B cell (primary cell): ENCODE data around the gene TTYH3. TPM values are rescaled to one million over a fixed set of nuclear protein-coding genes. Genes with fewer than 3 reads are reported as not detected.

Experiments used
- ATAC-seq: fragments of 200-7000 bp; cut with Tn5 transposase; one replicate; pipeline ENCODE4 v1.10.0; 2021; ENCODE audit warnings: low read depth, mild to moderate bottlenecking, moderate number of reproducible peaks, moderate library complexity
- CTCF ChIA-PET: fragments of 350-600 bp; sonication (Branson Sonifier 250); formaldehyde crosslinking; loops from one replicate; lab custom pipeline; 2021; ENCODE audit warnings: antibody characterized with exemption, inconsistent platforms; lab: Charles Lee
- POLR2A ChIA-PET: fragments of 350-600 bp; sonication (Branson Sonifier 250); formaldehyde crosslinking; loops from one replicate; lab custom pipeline; 2021; ENCODE audit warnings: antibody characterized with exemption; lab: Charles Lee
- DNase-seq: peaks from one replicate; pipeline ENCODE4 v3.0.0; 2013
- H2AFZ ChIP-seq: 2 replicates; pipeline ENCODE4 v1.6.1; 2012; ENCODE audit warnings: mild to moderate bottlenecking, low read depth, low read length; ENCODE audit not compliant: insufficient read depth, poor library complexity, severe bottlenecking
- H3K27ac ChIP-seq, 2 donors: 1 replicate in 1 of 2; 2 replicates in 1 of 2; pipeline ENCODE4 v1.5.1; 2012 to 2013; ENCODE audit warnings: low read length in 2 of 2, mild to moderate bottlenecking in 2 of 2, moderate library complexity in 1 of 2
- H3K27me3 ChIP-seq, 4 experiments: fragments of 200-600 bp in 1 of 4; sonication (generic) in 1 of 4; replicated peaks in 1 of 4; 1 replicate in 2 of 4; 2 replicates in 2 of 4; pipeline versions ENCODE4 v1.6.1 to v1.7.0; 2013 to 2016; ENCODE audit warnings: low read length in 3 of 4, mild to moderate bottlenecking in 2 of 4, mixed read lengths in 1 of 4, moderate library complexity in 1 of 4; ENCODE audit not compliant: insufficient read depth in 4 of 4, control insufficient read depth in 3 of 4; ENCODE audit errors: control extremely low read depth in 1 of 4
- H3K36me3 ChIP-seq, 2 experiments: replicated peaks in 1 of 2; 1 replicate in 1 of 2; 2 replicates in 1 of 2; pipeline versions ENCODE4 v1.6.1 to v1.7.1; 2013; ENCODE audit warnings: low read length in 1 of 2; ENCODE audit not compliant: insufficient read depth in 2 of 2, control insufficient read depth in 1 of 2; ENCODE audit errors: control extremely low read depth in 1 of 2, extremely low read depth in 1 of 2
- H3K4me1 ChIP-seq, 2 donors: fragments of 200-600 bp in 1 of 2; sonication (generic) in 1 of 2; 1 replicate in 1 of 2; 2 replicates in 1 of 2; pipeline versions ENCODE4 v1.5.1 to v1.6.1; 2013 to 2017; ENCODE audit warnings: low read length in 2 of 2; ENCODE audit not compliant: control insufficient read depth in 2 of 2, insufficient read depth in 2 of 2
- H3K4me2 ChIP-seq: replicated peaks from 2 replicates; pipeline ENCODE3; 2012; ENCODE audit warnings: mild to moderate bottlenecking, low read depth, low read length; ENCODE audit not compliant: poor library complexity, severe bottlenecking
- H3K4me3 ChIP-seq, 5 experiments: fragments of 200-600 bp in 1 of 5; sonication (generic) in 1 of 5; 1 replicate in 3 of 5; 2 replicates in 2 of 5; pipeline versions ENCODE4 v1.5.1 to v1.7.0; 2011 to 2016; ENCODE audit warnings: low read length in 4 of 5, mild to moderate bottlenecking in 4 of 5, low read depth in 2 of 5, control low read depth in 1 of 5, moderate library complexity in 1 of 5; ENCODE audit not compliant: insufficient read depth in 1 of 5; ENCODE audit errors: control extremely low read depth in 1 of 5, extremely low read depth in 1 of 5
- H3K79me2 ChIP-seq: fragments of 200-600 bp; sonication (generic); one replicate; pipeline ENCODE4 v1.6.0; 2016; ENCODE audit warnings: low read length; ENCODE audit not compliant: control insufficient read depth, insufficient read depth
- H3K9ac ChIP-seq: fragments of 200-600 bp; sonication (generic); 2 replicates; pipeline ENCODE4 v1.6.1; 2017; ENCODE audit warnings: mild to moderate bottlenecking, low read length, moderate library complexity
- H3K9me3 ChIP-seq, 3 donors: one replicate each; pipeline versions ENCODE4 v1.6.1 to v1.7.1; 2013; ENCODE audit warnings: low read length in 2 of 3; ENCODE audit not compliant: control insufficient read depth in 2 of 3, insufficient read depth in 1 of 3; ENCODE audit errors: control extremely low read depth in 1 of 3
- H4K20me1 ChIP-seq: 2 replicates; pipeline ENCODE4 v1.6.0; 2012; ENCODE audit warnings: mild to moderate bottlenecking, low read length; ENCODE audit not compliant: insufficient read depth, control insufficient read depth, poor library complexity, severe bottlenecking
- H3K27ac Mint-ChIP-seq: one replicate; pipeline ENCODE4 v1.8.0; 2021; ENCODE audit warnings: mixed read lengths
- H3K27me3 Mint-ChIP-seq: one replicate; pipeline ENCODE4 v1.8.0; 2021; ENCODE audit warnings: mixed read lengths
- H3K4me1 Mint-ChIP-seq: one replicate; pipeline ENCODE4 v1.8.0; 2021; ENCODE audit warnings: mixed read lengths
- H3K4me3 Mint-ChIP-seq: one replicate; pipeline ENCODE4 v1.8.0; 2021; ENCODE audit warnings: mixed read lengths
- H3K9me3 Mint-ChIP-seq: one replicate; pipeline ENCODE4 v1.8.0; 2022; ENCODE audit warnings: mixed read lengths; ENCODE audit not compliant: insufficient read depth
- CTCF ChIP-seq: fragments of 200-600 bp; IDR thresholded peaks from one replicate; pipeline ENCODE4 v1.8.0; 2022; ENCODE audit warnings: antibody characterized with exemption, mild to moderate bottlenecking
- EZH2 ChIP-seq: IDR thresholded peaks from 2 replicates; pipeline ENCODE4 v1.6.1; 2012; ENCODE audit warnings: borderline replicate concordance, low read depth, mild to moderate bottlenecking, moderate library complexity, low read length; ENCODE audit not compliant: insufficient read depth, poor library complexity, severe bottlenecking
- WGBS: methylation state at CpG from one replicate; pipeline ENCODE4 v1.1.5; 2013; ENCODE audit warnings: missing lambda C conversion rate; ENCODE audit not compliant: insufficient coverage; 5-methylcytosine and 5-hydroxymethylcytosine counted together
- intact Hi-C: fragments of 100-400 bp; cut with micrococcal nuclease; formaldehyde crosslinking; loops from one replicate; pipeline ENCODE4 v1.10.0; 2022
- polyA plus RNA-seq: library from polyadenylated mRNA; depleted of rRNA; stranded (reverse); fragments of >200 nt; gene quantifications from 2 replicates; pipeline ENCODE4 v1.2.3, GENCODE V29; 2012
- total RNA-seq, 2 donors: library from RNA; stranded (reverse); fragments of 120-200 nt in 1 of 2; gene quantifications; 1 replicate in 1 of 2; 2 replicates in 1 of 2; pipeline versions ENCODE4 v1.2.3 to v1.2.4, GENCODE V29; 2013 to 2022

TTYH3 gene
- total and polyA plus RNA-seq, 2 donors (not counting 1 experiment from before 2014, with no cell fraction given) = 8.4 to 48.6 TPM

GRCh38 chr7:2613931-2614600 lies 17.7 kb upstream of the TTYH3 start:
- Histone ChIP-seq H3K27me3 (no peaks in the 10 kb centered on the region), H3K4me2 (no peak overlapping the region), H3K9ac (no peak overlapping the region), H3K36me3 (no peaks in the 10 kb centered on the region), H3K9me3 (no peaks in the 10 kb centered on the region), H3K27ac (no peak overlapping the region), H3K79me2 (no peaks in the 10 kb centered on the region), H3K4me1 (peaks cover 8 to 16% of the 10 kb centered on the region in 2 donors), H4K20me1 (no peaks in the 10 kb centered on the region), H3K4me3 (no peak overlapping the region), H2AFZ (no peak overlapping the region)
- WGBS = 77% methylated on average over 19 of the region's 22 CpGs
- H3K27ac Mint-ChIP-seq = peak overlapping the region; percentile 72
- H3K27me3 Mint-ChIP-seq = no peaks in the 10 kb centered on the region
- intact Hi-C loops = no loop called here
- ChIA-PET POLR2A (no interaction called here), CTCF (no interaction called here)
- peak; percentile 38 for DNase-seq
- no peak for TF ChIP-seq CTCF
- no peak for TF ChIP-seq EZH2
- no peak overlapping the region for H3K4me3 Mint-ChIP-seq
- peaks cover 20% of the 10 kb centered on the region for H3K4me1 Mint-ChIP-seq
- H3K9me3 Mint-ChIP-seq = no peaks in the 10 kb centered on the region
- ATAC-seq = peak; percentile 45

GRCh38 chr7:2614631-2615330 lies 17.0 kb upstream of the TTYH3 start:
- 84% methylated on average over 17 of the region's 22 CpGs for WGBS
- DNase-seq = no peak
- CTCF ChIA-PET = no interaction called here

More at GRCh38 chr7:2614631-2615330, 17.0 kb upstream of the TTYH3 start:
- peaks cover 3 to 10% of the 10 kb centered on the region in 2 donors for H3K4me1 ChIP-seq
- H3K27ac ChIP-seq = no peak overlapping the region
- no peak overlapping the region for H3K4me2 ChIP-seq
- POLR2A ChIA-PET = interaction anchor here (0.6 kb wide), 1 partner anchor 15 kb away, joined by 3 read pairs; no protein-coding TSS in a partner anchor
- Mint-ChIP-seq H3K27me3 (no peaks in the 10 kb centered on the region), H3K27ac (peak overlapping the region; percentile 26), H3K4me1 (peaks cover 14% of the 10 kb centered on the region), H3K4me3 (no peak overlapping the region), H3K9me3 (no peaks in the 10 kb centered on the region)
- H3K9me3 ChIP-seq = no peaks in the 10 kb centered on the region
- H3K27me3 ChIP-seq = no peaks in the 10 kb centered on the region
- no peak overlapping the region for H2AFZ ChIP-seq
- TF ChIP-seq EZH2 = no peak
- no peak for TF ChIP-seq CTCF
- no peak overlapping the region for H3K4me3 ChIP-seq
- no peaks in the 10 kb centered on the region for H4K20me1 ChIP-seq
- ATAC-seq = no peak
- no peak overlapping the region for H3K9ac ChIP-seq
- no peaks in the 10 kb centered on the region for H3K79me2 ChIP-seq
- intact Hi-C loops = no loop called here
- no peaks in the 10 kb centered on the region for H3K36me3 ChIP-seq
